H1 (cell line): ENCODE measurements around the gene ABCC6.

Experiments used
- BRCA1 ChIP-seq: IDR thresholded peaks from 2 replicates; pipeline ENCODE4 v1.6.1; 2012; ENCODE audit warnings: low read depth, low read length, improper control_type of control experiment
- CTCF ChIP-seq, 3 experiments: IDR thresholded peaks; 1 replicate in 2 of 3; 2 replicates in 1 of 3; pipeline versions ENCODE4 v1.5.1 to v1.6.1; 2011; ENCODE audit warnings: low read length in 3 of 3, mild to moderate bottlenecking in 3 of 3, inconsistent platforms in 2 of 3, low read depth in 1 of 3, moderate library complexity in 1 of 3; ENCODE audit not compliant: insufficient read depth in 1 of 3; ENCODE audit errors: control extremely low read depth in 1 of 3
- EGR1 ChIP-seq: IDR thresholded peaks from 2 replicates; pipeline ENCODE4 v1.6.1; 2011; ENCODE audit warnings: low read depth, low read length, borderline replicate concordance
- EP300 ChIP-seq, 2 experiments: IDR thresholded peaks; 1 replicate in 1 of 2; 2 replicates in 1 of 2; pipeline ENCODE4 v1.6.1; 2011 to 2012; ENCODE audit warnings: low read depth in 2 of 2, low read length in 2 of 2, mild to moderate bottlenecking in 2 of 2, borderline replicate concordance in 1 of 2, inconsistent platforms in 1 of 2, moderate library complexity in 1 of 2
- EZH2 ChIP-seq: fragments of 200-600 bp; sonication (generic); IDR thresholded peaks from 2 replicates; pipeline ENCODE4 v1.7.1; 2012; ENCODE audit warnings: low read depth, mild to moderate bottlenecking, moderate library complexity, low read length, inconsistent platforms; ENCODE audit not compliant: severe bottlenecking
- HDAC6 ChIP-seq: IDR thresholded peaks from one replicate; pipeline ENCODE4 v1.7.1; 2012; ENCODE audit warnings: low read depth, mild to moderate bottlenecking, inconsistent platforms, low read length, moderate library complexity
- JUN ChIP-seq: IDR thresholded peaks from 2 replicates; pipeline ENCODE4 v1.6.1; 2011; ENCODE audit warnings: low read depth, mild to moderate bottlenecking, improper control_type of control experiment, low read length
- MAFK ChIP-seq: IDR thresholded peaks from 2 replicates; pipeline ENCODE4 v1.6.1; 2012; ENCODE audit warnings: low read depth, mild to moderate bottlenecking, improper control_type of control experiment, low read length
- POLR2AphosphoS5 ChIP-seq: IDR thresholded peaks from 2 replicates; pipeline ENCODE4 v1.6.1; 2011; ENCODE audit warnings: low read depth, low read length
- SP1 ChIP-seq: IDR thresholded peaks from 2 replicates; pipeline ENCODE4 v1.6.1; 2011; ENCODE audit warnings: low read depth, low read length
- SRF ChIP-seq: IDR thresholded peaks from 2 replicates; pipeline ENCODE4 v1.6.1; 2011; ENCODE audit warnings: mild to moderate bottlenecking, low read depth, low read length, moderate library complexity

- no peak for TF ChIP-seq SRF
- no peak for TF ChIP-seq EGR1
- TF ChIP-seq EZH2, result no peak
- no peak for TF ChIP-seq CTCF (IDR thresholded peaks at IDR 0.05; ENCODE audit: control extremely low read depth in 1 of 3, insufficient read depth in 1 of 3, low read depth in 1 of 3, low read length in 3 of 3)
- TF ChIP-seq POLR2AphosphoS5, result no peak
- TF ChIP-seq MAFK, result no peak
- no peak for TF ChIP-seq BRCA1
- no peak for TF ChIP-seq JUN
- TF ChIP-seq EP300 (IDR thresholded peaks at IDR 0.05; ENCODE audit: borderline replicate concordance in 1 of 2, low read depth in 2 of 2, low read length in 2 of 2), result no peak
- TF ChIP-seq HDAC6, result no peak
- no peak for TF ChIP-seq SP1
Observed at GRCh38 chr16:16126896-16127295, 96.4 kb downstream of the ABCC6 start.
